ENCODE data around the gene NANP.
"Not testable (repeated sequence)": the region's sequence is repeated elsewhere in the genome, so short reads cannot be mapped to it uniquely, and the experiment has no call there.

The NANP gene

DNA sequence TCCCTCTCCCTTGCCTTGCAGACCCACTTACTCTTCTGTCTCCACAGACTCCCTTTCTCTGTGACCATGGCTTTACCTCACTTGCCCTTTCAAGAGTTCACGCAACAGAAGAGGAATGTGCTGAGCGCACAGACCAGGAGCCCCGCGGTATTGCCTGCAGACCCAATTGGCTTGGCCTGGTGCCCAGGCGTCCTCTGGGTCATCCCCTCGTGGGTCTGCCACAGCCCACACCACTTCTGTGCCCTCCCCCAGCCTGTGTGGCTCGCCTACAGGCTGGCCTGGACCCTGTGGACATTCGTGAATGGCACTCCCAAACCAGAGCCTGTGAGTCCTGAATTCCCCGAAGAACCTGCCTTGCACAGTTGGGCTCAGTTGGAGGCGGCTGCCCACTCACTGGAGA is 23.2 kb downstream of the NANP start:
- TF ChIP-seq, protein P1, sequence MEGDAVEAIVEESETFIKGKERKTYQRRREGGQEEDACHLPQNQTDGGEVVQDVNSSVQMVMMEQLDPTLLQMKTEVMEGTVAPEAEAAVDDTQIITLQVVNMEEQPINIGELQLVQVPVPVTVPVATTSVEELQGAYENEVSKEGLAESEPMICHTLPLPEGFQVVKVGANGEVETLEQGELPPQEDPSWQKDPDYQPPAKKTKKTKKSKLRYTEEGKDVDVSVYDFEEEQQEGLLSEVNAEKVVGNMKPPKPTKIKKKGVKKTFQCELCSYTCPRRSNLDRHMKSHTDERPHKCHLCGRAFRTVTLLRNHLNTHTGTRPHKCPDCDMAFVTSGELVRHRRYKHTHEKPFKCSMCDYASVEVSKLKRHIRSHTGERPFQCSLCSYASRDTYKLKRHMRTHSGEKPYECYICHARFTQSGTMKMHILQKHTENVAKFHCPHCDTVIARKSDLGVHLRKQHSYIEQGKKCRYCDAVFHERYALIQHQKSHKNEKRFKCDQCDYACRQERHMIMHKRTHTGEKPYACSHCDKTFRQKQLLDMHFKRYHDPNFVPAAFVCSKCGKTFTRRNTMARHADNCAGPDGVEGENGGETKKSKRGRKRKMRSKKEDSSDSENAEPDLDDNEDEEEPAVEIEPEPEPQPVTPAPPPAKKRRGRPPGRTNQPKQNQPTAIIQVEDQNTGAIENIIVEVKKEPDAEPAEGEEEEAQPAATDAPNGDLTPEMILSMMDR (IDR thresholded peaks at IDR 0.05; ENCODE audit: low read depth, low read length): no peak
- H3K4me3 ChIP-seq (ENCODE audit: low read depth, low read length): no peak overlapping the region
- peak; percentile 23 for DNase-seq (ENCODE audit: low read depth, low spot score)
- in situ Hi-C loops (cut with HindIII; ENCODE audit: low sequenced_read_pairs): no loop called here

DNA sequence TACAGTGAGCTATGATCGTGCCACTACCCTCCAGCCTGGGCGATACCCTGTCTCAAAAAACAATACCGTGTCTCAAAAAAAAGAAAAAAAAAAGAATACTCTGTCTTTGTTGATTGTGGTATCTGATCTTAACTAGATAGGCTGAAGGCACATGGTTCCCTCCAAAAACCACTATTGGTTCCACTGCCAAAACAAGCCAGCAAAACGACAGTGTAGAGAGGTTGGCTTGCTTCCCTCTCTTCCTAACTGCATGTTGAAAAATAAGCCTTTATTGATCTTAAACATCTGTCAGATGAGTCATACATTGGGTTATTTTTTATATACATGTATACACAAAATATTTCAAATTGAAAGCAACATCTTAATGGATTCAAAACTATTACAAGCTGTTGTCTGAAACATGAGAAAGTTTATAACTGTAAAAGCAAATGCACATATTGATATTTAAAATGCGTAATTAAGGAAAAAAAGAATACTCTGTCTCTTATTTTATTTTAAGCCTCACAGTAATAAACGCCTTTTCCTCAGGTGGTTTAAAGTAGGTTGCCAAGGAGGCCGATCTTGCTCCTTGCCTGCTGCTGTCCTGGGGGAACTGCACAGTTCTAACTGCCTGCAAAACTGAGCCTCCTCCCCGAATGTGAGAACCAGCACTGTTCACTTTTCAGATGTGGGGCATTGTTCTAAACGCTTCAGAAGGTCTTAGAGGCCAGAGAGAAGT is 31.5 kb downstream of the NANP start:
- DNase-seq (ENCODE audit: low read depth, low spot score): no peak
- H3K4me3 ChIP-seq (ENCODE audit: low read depth, low read length): no peak overlapping the region
- TF ChIP-seq, protein P1 (IDR thresholded peaks at IDR 0.05; ENCODE audit: low read depth, low read length): no peak
- in situ Hi-C loops (cut with HindIII; ENCODE audit: low sequenced_read_pairs): no loop called here

DNA sequence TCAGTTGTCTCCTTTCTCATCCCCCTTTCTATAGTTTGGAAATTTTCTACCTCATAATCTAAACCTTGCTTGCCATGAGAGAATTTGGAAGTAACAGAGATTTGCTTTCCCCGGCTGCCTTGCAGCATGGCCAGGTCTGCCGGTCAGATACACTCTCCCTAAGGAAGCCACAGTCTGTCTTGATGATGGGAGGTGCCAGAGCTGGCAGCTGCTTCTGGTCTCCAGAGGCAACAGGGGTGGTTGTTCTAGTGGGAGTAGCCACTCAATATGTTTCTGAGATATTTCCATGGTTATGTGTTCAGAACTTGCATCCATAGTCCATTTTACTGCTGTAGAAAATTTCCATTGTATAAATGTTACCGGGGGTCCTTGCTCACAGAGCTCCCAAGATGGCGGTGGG is 33.0 kb downstream of the NANP start:
- H3K4me3 ChIP-seq (ENCODE audit: low read depth, low read length); DNase-seq (ENCODE audit: low read depth, low spot score); in situ Hi-C loops (cut with HindIII; ENCODE audit: low sequenced_read_pairs): not testable (repeated sequence)

DNA sequence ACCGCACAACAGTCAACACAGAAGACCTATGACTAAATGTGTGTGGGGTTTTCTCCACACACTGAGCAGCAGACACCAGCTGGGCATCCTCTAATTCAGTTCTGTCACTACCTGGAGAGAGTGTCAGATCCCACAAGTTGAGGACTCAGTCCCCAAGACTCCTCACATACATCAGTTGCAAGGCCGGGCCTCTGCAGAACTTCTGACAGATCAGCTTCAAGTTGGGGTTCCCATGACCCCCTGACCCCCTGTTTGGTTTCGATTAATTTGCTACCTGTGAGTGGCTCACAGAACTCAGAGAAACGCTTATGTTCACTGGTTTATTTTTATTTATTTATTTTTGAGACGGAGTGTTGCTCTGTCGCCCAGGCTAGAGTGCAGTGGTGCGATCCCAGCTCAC is 35.3 kb downstream of the NANP start:
- TF ChIP-seq, protein P1 (IDR thresholded peaks at IDR 0.05; ENCODE audit: low read depth, low read length): no peak
- no peak overlapping the region for H3K4me3 ChIP-seq (ENCODE audit: low read depth, low read length)
- in situ Hi-C loops (cut with HindIII; ENCODE audit: low sequenced_read_pairs): no loop called here
- DNase-seq (ENCODE audit: low read depth, low spot score): no peak

DNA sequence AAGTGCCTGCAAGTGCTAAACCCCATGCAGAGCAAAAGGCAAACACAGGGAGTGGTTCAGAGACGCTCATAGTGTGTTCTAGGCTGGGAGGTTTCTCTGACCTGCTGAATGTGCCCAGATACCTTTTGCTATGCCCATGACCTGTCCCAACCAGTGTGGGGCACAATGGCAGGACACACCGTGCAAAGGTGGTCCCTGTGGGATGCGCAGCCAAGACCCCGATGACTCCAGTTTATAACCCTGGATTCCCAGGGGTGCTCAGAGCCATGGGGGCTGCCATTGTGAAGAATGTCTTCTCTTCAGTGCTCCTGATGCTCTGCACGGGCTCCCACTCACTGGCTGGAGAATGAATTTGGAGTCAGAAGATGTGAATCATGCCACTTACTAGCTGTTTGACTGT is 36.3 kb downstream of the NANP start:
- TF ChIP-seq, protein P1 (IDR thresholded peaks at IDR 0.05; ENCODE audit: low read depth, low read length): no peak
- no peak overlapping the region for H3K4me3 ChIP-seq (ENCODE audit: low read depth, low read length)
- in situ Hi-C loops (cut with HindIII; ENCODE audit: low sequenced_read_pairs): no loop called here
- no peak for DNase-seq (ENCODE audit: low read depth, low spot score)

DNA sequence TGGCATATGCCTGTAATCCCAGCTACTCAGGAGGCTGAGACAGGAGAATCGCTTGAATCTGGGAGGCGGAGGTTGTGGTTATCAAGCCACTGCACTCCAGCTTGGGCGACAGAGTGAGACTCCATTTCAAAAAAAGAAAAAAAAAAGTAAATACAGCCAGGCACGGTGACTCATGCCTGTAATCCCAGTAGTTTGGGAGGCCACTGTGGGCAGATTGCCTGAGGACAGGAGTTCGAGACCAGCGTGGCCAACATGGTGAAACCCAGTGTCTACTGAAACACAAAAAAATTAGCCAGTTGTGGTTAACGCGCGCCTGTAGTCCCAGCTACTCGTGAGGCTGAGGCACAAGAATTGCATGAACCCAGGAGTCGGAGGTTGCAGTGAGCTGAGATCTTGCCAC is 36.9 kb downstream of the NANP start:
- in situ Hi-C loops (cut with HindIII; ENCODE audit: low sequenced_read_pairs): no loop called here
- TF ChIP-seq, protein P1 (IDR thresholded peaks at IDR 0.05; ENCODE audit: low read depth, low read length): no peak

DNA sequence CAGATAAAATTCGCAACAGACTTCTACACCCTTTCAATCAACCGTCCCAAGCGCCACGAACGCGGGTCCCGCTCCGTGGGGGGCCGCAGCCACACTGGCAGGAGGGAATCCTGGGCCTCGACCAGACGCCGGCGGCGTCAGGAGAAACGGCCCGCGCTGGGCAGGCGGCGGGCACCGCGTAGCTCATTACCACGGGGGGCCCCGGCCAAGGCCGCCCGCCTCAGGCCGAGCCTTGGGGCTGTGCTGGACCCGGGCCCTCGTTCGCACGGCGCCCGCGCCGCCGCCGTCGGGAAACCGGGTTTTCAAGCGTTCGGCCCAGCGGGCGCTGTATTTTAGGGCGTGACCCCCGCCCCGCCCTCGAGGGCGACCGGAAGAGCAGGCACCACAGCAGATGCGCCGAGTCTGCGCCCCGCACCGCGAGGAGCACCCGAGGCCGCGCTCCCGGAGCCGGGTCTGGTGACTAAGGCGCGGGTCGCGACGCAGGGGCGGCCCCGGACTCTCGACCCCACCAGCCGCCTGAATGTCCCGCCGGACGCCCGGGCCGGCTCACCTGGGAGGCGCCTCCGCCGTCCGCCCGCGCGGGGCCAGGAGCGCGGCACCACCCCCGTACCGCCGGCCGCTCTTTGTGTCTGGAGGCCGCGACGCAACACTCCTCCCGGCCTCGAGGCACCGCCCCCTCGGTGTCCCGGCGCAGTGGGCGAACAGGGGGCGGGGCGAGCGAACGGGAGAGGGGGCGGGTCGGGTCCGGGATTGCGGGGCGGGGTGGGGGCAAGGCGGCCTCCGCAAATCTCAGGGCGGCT is 38.7 kb downstream of the NANP start, which contains the start of gene NINL:
NINL (minus strand) TSS at position 627 of the 800 bp plus-strand sequence. CDS start 58,944 bp downstream, outside the sequence.
- peak within 1 kb of the TSS; percentile 57 for H3K4me3 ChIP-seq (ENCODE audit: low read depth, low read length)
- DNase-seq (ENCODE audit: low read depth, low spot score): peak; percentile 55
- in situ Hi-C loops (cut with HindIII; ENCODE audit: low sequenced_read_pairs): no loop called here
- TF ChIP-seq, protein P1 (IDR thresholded peaks at IDR 0.05; ENCODE audit: low read depth, low read length): no peak

More for the DNA sequence above, 36.9 kb downstream of the NANP start:
- no peak overlapping the region for H3K4me3 ChIP-seq (ENCODE audit: low read depth, low read length)
- DNase-seq (ENCODE audit: low read depth, low spot score): no peak

DNA sequence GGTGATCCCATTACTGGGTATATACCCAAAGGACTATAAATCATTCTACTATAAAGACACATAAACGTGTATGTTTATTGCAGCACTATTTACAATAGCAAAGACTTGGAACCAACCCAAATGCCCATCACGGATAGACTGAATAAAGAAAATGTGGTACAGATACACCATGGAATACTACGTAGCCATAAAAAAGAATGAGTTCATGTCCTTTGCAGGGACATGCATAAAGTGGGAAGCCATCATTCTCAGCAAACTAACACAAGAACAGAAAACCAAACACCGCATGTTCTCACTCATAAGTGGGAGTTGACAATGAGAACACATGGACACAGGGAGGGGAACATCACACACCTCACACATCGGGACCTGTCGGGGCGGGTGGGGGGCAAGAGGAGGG is 40.2 kb downstream of the NANP start:
- DNase-seq (ENCODE audit: low read depth, low spot score); in situ Hi-C loops (cut with HindIII; ENCODE audit: low sequenced_read_pairs); H3K4me3 ChIP-seq (ENCODE audit: low read depth, low read length): not testable (repeated sequence)

All from astrocyte of the spinal cord (primary cell).